Loucy (cell line): ENCODE results near the gene RTL1.

Experiments used
- H2AFZ ChIP-seq: fragments of 200-600 bp; sonication (generic); 2 replicates; pipeline ENCODE4 v1.6.0; 2016; ENCODE audit warnings: antibody characterized with exemption, mild to moderate bottlenecking, low read length, moderate library complexity
- H3F3A ChIP-seq: fragments of 200-600 bp; 2 replicates; pipeline ENCODE4 v1.6.0; 2016; ENCODE audit warnings: antibody characterized with exemption, low read depth, mild to moderate bottlenecking
- H3K27me3 ChIP-seq: fragments of 200-600 bp; sonication (generic); 2 replicates; pipeline ENCODE4 v1.6.1; 2014; ENCODE audit warnings: low read length, mild to moderate bottlenecking; ENCODE audit not compliant: insufficient read depth, poor library complexity, severe bottlenecking
- H3K36me3 ChIP-seq: fragments of 200-600 bp; sonication (generic); 2 replicates; pipeline ENCODE4 v1.6.1; 2016; ENCODE audit warnings: low read length; ENCODE audit not compliant: insufficient read depth
- H3K4me1 ChIP-seq: fragments of 200-600 bp; sonication (generic); 2 replicates; pipeline ENCODE4 v1.5.1; 2014; ENCODE audit warnings: low read length, mild to moderate bottlenecking; ENCODE audit not compliant: insufficient read depth, poor library complexity, severe bottlenecking
- H3K4me2 ChIP-seq: fragments of 200-600 bp; sonication (generic); 2 replicates; pipeline ENCODE4 v1.6.0; 2014; ENCODE audit warnings: antibody characterized with exemption, low read length, low read depth, mild to moderate bottlenecking; ENCODE audit not compliant: poor library complexity, severe bottlenecking
- H3K4me3 ChIP-seq: fragments of 200-600 bp; sonication (generic); 2 replicates; pipeline ENCODE4 v1.5.1; 2014; ENCODE audit warnings: low read length, mild to moderate bottlenecking, mixed read lengths; ENCODE audit not compliant: poor library complexity, severe bottlenecking
- H3K79me2 ChIP-seq: fragments of 200-600 bp; sonication (generic); 2 replicates; pipeline ENCODE4 v1.6.1; 2014; ENCODE audit warnings: low read length; ENCODE audit not compliant: insufficient read depth
- H3K9ac ChIP-seq: fragments of 200-600 bp; sonication (generic); 2 replicates; pipeline ENCODE4 v1.6.0; 2014; ENCODE audit warnings: mild to moderate bottlenecking, low read depth, low read length, moderate library complexity; ENCODE audit not compliant: poor library complexity, severe bottlenecking
- H3K9me2 ChIP-seq: fragments of 200-600 bp; sonication (generic); replicated peaks from 2 replicates; pipeline ENCODE4 v1.6.1; 2016; ENCODE audit warnings: low read depth, low read length, mixed read lengths
- H3K9me3 ChIP-seq: fragments of 200-600 bp; sonication (generic); 2 replicates; pipeline ENCODE4 v1.6.1; 2014; ENCODE audit warnings: mild to moderate bottlenecking, antibody characterized with exemption, low read length, low read depth; ENCODE audit not compliant: insufficient read depth
- H4K20me1 ChIP-seq: fragments of 200-600 bp; sonication (generic); 2 replicates; pipeline ENCODE4 v1.6.0; 2014; ENCODE audit warnings: antibody characterized with exemption, low read length, mild to moderate bottlenecking; ENCODE audit not compliant: insufficient read depth, poor library complexity, severe bottlenecking
- CTCF ChIP-seq: fragments of 200-600 bp; sonication (generic); conservative IDR thresholded peaks from 2 replicates; pipeline ENCODE4 v1.5.1; 2014; ENCODE audit warnings: mild to moderate bottlenecking, antibody characterized with exemption, low read length
- EZH2phosphoT487 ChIP-seq: fragments of 200-600 bp; IDR thresholded peaks from 2 replicates; pipeline ENCODE4 v1.6.1; 2018; ENCODE audit warnings: antibody characterized with exemption, mild to moderate bottlenecking, moderate library complexity, borderline replicate concordance

Gene RTL1

GRCh38 chr14:100888789-100889315, 14.7 kb downstream of the RTL1 start:
- no peak for TF ChIP-seq EZH2phosphoT487
- TF ChIP-seq CTCF: no peak
- no peaks in the 10 kb centered on the region for H4K20me1 ChIP-seq
- no peak overlapping the region for H3K4me3 ChIP-seq

DNA sequence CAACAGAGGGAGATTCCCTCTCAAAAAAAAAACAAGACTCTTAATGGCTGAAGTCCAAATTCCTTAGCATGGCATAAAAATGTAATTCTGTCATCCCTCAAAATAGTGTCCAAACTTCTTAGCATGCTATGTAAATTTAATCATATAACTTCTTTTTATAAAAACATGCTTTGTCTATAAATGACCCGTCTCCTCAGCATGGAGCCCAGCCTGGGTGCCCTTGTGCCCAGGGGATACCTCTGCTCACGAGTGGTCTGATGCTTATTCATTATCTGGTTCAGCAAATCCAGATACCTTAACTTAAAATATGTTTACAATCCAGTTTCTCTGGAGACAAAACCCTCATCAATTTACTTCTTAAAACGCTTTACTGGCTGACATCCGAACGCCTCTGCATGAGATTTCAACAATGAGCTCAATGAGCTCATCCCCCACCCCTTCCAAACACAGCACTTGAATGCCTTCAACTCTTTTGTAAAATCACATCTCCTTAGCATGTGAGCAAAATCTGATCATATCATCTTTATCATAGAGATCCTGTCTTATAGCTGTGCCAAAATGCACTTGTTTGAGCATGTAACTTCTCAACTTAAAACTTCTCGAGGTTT, 15.7 kb downstream of the RTL1 start:
- H3K27me3 ChIP-seq: no peaks in the 10 kb centered on the region
- no peaks in the 10 kb centered on the region for H3K9me2 ChIP-seq
- H3F3A ChIP-seq: no peaks in the 10 kb centered on the region
- H4K20me1 ChIP-seq: no peaks in the 10 kb centered on the region
- H3K4me2 ChIP-seq: no peak overlapping the region
- H2AFZ ChIP-seq: no peak overlapping the region
- H3K79me2 ChIP-seq: no peaks in the 10 kb centered on the region
- H3K9ac ChIP-seq: no peak overlapping the region
- H3K9me3 ChIP-seq: no peaks in the 10 kb centered on the region
- no peaks in the 10 kb centered on the region for H3K4me1 ChIP-seq
- no peaks in the 10 kb centered on the region for H3K36me3 ChIP-seq
- H3K4me3 ChIP-seq: no peak overlapping the region
- TF ChIP-seq CTCF (no peak), EZH2phosphoT487 (no peak)

More at GRCh38 chr14:100888789-100889315, 14.7 kb downstream of the RTL1 start:
- no peak overlapping the region for H2AFZ ChIP-seq
- H3K4me2 ChIP-seq: no peak overlapping the region
- no peaks in the 10 kb centered on the region for H3K79me2 ChIP-seq
- H3K4me1 ChIP-seq: no peaks in the 10 kb centered on the region
- H3K9me2 ChIP-seq: no peaks in the 10 kb centered on the region
- H3K36me3 ChIP-seq: no peaks in the 10 kb centered on the region
- H3K9ac ChIP-seq: no peak overlapping the region
- H3K27me3 ChIP-seq: no peaks in the 10 kb centered on the region
- no peaks in the 10 kb centered on the region for H3F3A ChIP-seq
- H3K9me3 ChIP-seq: no peaks in the 10 kb centered on the region

DNA sequence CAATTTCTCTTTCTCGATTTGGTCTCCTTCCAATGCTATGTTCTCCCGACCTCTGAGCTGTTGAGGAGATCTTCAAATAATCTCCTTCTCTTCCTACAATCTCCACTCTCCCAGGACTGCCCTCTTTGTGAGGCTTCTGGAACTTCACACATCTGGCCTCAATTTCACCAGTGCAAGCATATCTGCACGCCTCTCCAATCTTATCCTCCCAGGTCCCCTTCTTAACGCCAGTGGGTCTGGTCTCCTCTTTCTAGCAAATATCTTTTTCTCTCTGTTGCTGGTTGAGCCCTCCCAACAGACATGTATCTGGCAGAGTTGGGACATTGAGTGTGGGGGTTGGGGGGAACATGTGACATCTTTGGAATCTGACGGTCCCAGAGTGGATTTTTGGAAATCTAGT, 17.9 kb downstream of the RTL1 start:
- Histone ChIP-seq H3K4me2 (no peak overlapping the region), H3F3A (no peaks in the 10 kb centered on the region), H3K9ac (no peak overlapping the region), H3K4me1 (no peaks in the 10 kb centered on the region), H2AFZ (no peak overlapping the region), H3K9me2 (no peaks in the 10 kb centered on the region), H4K20me1 (no peaks in the 10 kb centered on the region), H3K79me2 (no peaks in the 10 kb centered on the region), H3K9me3 (no peaks in the 10 kb centered on the region), H3K27me3 (no peaks in the 10 kb centered on the region), H3K4me3 (no peak overlapping the region), H3K36me3 (no peaks in the 10 kb centered on the region)
- TF ChIP-seq EZH2phosphoT487: no peak
- no peak for TF ChIP-seq CTCF
